HTR-8/SVneo (cell line): Measurements from ENCODE around the gene WDFY2.

Source experiments
- DNase-seq: peaks from one replicate; pipeline ENCODE4 v3.0.0; 2011; ENCODE audit warnings: low spot score, mixed read lengths; ENCODE audit not compliant: insufficient read length
- FAIRE-seq: peaks from 2 replicates; lab custom pipeline; 2011; peaks lifted over from hg19 to GRCh38; lab: Jason Lieb, UNC

The WDFY2 gene

GRCh38 chr13:51805313-51805712 lies 221.1 kb downstream of the WDFY2 start:
- no peak for FAIRE-seq
- DNase-seq = no peak

DNA sequence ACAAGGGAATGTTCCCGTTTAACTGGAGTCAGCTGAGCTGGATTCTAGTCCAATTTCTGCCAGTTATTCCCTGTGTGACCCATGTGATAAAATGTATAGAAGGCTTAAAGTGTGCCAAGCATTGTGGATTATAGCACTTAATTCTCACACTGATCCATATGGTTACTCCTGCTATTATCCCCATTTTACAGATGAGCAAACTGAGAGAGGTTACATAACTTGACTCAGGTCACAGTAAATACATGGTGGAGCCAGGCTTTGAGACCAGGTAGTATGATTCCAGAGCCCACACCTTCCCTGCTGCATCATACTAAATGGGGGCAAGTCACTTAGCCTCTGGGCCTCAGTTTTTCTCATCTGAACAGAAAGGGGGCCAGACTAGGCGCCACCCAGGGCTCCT lies 221.7 kb downstream of the WDFY2 start:
- DNase-seq (no peak), FAIRE-seq (no peak)

DNA sequence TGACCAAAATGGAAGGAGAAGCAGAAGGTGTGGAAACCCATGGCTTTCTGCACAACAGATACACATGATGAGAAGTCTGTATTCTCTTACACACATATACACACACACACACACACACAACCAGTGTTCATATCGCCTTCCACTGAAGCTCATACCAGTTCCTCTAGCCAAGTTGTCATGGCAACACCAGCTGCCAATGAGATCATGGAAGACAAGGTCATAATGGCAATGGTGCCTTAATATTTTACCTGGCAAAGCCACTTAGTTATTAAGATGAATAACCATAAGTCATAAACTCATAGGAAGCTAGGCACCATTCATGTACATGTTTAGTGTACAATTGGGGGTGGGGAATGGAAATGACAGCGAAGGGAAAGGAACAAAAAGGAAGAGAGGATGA lies 222.3 kb downstream of the WDFY2 start:
- DNase-seq (no peak), FAIRE-seq (no peak)

DNA sequence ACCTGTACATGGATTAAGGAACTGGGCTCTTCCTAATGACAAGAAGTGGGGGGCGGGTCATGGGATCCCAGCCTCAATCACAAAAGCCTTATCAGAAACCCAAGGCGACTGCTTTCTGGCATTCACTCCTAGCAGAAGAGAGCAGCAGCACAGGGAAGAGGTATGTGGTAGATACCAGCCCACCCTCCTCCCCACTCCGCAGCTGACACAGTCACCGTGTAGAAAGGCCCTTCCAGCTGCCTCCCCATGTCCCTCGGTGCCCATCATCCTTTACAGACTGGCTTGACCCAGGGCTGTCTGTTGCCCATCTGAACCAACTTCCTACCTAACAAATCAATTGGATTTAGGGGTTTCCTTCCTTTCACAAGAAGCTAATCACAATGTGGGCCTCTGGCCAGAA lies 222.8 kb downstream of the WDFY2 start:
- no peak for DNase-seq
- no peak for FAIRE-seq

DNA sequence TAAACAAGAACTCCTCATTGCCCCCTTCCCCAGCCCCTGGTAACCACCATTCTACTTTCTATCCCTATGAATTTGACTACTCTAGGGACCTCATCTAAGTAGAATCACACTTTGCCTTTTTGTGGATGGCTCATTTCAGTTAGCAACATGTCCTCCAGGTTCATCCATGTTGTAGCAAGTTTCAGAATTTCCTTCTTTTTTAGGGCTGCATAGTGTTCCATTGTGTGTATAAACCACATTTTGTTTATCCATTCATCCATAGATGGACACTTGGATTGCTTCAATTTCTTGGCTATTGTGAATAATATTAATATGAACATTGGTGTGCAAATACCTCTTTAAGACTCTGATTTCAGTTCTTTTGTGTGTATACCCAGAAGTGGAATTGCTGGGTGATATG lies 224.5 kb downstream of the WDFY2 start:
- no peak for DNase-seq
- no peak for FAIRE-seq

DNA sequence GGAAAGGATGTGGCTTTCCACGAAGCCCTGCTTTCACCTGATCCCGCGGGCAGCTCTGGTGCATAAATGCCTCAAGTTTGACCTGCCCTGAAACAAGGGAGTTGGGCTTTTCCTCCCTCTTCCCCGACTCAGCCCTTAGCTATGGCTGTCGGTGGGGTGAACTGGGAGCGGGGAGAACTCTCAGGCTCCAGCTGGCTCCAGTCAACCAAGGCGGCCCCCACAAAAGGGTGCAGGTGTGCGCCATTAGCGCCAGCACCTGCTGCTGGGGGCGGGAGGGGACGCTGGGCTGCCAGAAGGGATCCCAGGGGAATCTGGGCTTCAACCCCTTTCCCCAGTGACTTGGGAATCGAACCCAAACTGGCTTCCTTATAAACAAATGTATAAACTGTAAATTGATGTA lies 226.8 kb downstream of the WDFY2 start:
- FAIRE-seq (no peak), DNase-seq (no peak)

DNA sequence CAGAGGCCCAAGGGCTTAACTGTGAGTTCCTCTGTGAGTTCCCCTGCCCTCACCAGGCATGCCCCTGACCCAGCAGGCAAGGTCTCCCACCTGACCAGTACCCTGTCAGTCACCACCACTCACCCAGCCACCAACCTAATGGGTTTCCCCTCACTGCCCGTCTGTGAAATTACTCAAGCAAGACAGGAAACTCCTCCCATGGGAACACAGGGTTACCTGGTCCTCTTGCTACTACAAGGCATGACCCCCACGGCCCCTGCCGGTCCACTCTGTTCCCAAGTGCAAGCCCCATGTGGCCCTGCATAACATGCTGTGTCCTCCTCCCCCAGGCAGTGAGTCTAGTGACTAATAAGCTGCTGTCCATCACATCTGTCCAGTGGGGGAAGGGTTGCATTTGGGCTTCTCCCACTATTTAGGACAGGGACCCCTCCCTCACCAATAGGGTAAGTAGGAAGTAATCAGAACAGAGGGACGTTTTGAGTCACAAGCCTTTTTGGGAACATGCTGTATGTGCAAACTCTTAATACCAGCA lies 227.7 kb downstream of the WDFY2 start:
- FAIRE-seq (no peak), DNase-seq (no peak)

DNA sequence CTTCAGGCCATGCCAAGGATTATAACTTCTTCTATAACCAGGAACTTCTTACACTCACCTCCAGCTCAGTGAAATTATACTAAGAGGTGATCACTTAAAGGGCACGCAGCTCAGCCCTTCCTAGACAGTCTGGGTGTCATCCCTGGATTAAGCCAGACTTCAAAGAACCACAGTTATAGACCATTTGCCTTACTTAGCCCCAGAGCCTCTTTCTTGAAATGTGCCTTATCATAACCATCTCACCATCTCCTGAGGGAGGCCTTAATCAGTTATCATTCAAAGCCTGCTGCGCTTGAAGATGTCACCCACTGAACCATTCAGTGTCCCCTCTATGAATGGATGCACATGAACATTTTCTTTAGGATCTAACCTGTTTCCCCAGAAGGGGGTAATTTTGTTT lies 229.8 kb downstream of the WDFY2 start:
- DNase-seq (no peak), FAIRE-seq (no peak)

DNA sequence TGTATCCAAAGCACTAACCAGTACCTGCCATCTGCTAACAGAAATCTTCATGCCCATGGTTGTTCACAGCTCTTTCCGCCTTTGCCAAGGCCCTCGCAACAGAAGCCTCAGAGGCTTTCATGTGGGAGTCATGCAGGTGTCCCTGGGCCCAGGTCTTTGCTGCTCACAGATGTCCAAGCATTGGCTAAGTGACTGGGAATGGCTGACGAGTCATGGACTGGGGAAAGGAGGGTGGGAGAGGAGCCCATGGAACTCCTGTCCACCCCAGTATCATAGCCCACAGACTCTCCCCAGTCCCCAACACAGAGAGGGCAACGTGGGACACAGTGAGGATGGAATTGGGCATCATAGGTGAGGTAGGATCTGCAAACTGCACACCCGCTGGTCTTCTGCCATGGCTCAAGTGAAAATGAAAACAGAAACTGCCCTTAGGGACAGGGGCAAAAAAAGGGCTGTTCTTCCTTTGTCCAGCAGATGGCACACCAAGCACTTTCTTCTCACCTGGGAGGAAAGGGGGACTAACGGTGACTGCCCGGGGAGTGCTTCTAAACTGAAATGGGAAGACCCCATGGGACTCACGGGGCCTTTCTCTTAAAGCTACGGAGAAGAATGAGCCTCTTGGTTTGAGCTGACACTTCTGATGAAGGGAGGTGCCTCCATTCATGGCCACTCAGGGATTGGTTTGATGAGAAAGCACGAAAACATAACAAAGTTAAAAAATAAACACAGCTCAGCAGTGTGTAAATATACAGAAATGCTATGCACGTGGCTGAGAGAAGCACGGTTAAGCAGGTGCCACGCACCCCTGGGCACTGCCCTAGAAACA lies 230.8 kb downstream of the WDFY2 start:
- DNase-seq = peak; percentile 65
- no peak for FAIRE-seq

GRCh38 chr13:51815848-51816247 lies 231.6 kb downstream of the WDFY2 start:
- DNase-seq = no peak
- FAIRE-seq = no peak

- DNase-seq = no peak
- FAIRE-seq = no peak
These were observed 232.5 kb downstream of the WDFY2 start for GRCh38 chr13:51816604-51817249.
